Measurements from ENCODE around the gene C4orf50. TPM values are rescaled to one million over a fixed set of nuclear protein-coding genes. Genes with fewer than 3 reads are reported as not detected.

The C4orf50 gene
- under 1 TPM; 0.19 to 0.43 TPM for total RNA-seq

DNA sequence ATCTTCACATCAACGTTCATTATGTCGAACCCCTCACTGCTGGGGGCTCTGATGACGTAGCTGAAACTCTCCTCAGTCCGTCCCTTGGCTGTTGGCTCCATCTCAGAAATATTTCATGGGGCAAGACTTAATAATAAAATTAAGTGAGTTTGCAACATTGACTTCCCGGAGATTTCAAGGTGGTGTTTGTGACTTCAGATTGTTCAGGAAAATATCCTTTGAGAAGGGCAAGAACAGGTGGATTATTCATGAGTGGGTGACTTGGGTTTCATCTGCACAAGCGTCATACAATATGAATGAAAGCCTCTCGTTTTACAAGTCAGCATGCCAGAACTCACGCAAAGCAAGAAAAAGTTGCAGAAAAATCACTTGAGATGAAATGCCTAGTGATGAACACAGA is at the start of gene C4orf50:
TSS of gene C4orf50 (minus strand) at position 101 of the 400 bp plus-strand sequence.
- Mint-ChIP-seq H3K27ac (no peak within 1 kb of the TSS), H3K27me3 (no peaks in the 10 kb centered on the region), H3K36me3 (no peaks in the 10 kb centered on the region), H3K9me3 (no peaks in the 10 kb centered on the region), H3K4me1 (no peaks in the 10 kb centered on the region), H3K4me3 (no peak within 1 kb of the TSS)
- no peak for ATAC-seq (ENCODE audit: low read depth)
- no peak for DNase-seq
- POLR2A ChIA-PET: no interaction called here

DNA sequence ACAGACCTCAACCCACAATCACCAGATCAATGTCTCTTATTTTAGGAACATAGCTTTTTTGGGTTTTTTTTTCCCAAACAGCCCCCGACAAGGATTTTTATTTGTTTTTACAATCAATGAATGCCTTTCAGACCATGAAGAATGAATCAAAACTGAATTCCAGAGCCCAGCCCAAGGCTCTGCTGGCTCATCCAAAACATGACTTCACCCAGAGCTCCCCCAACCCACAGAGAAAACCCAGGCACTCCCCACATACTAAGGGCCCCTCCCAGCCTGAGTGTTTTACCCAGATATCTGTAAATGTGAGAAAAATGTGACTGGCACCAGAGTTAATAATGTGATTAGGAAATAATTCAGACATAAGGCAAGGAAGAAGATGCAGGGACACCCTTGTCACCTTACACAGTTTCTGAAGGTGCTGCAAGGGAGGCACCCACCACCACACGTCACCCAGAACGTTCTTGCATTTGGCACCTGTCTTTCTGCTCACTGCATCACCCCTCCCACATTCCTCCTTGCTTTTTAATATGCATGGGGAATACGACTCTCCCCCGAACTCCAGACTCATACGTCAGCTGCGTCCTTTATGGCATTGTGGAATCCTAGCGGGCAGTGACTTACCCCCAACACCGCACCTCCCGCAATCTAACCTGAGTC is 47.8 kb upstream of the C4orf50 start:
- no peak for ATAC-seq (ENCODE audit: low read depth)
- POLR2A ChIA-PET: no interaction called here
- H3K9me3 Mint-ChIP-seq: no peaks in the 10 kb centered on the region

DNA sequence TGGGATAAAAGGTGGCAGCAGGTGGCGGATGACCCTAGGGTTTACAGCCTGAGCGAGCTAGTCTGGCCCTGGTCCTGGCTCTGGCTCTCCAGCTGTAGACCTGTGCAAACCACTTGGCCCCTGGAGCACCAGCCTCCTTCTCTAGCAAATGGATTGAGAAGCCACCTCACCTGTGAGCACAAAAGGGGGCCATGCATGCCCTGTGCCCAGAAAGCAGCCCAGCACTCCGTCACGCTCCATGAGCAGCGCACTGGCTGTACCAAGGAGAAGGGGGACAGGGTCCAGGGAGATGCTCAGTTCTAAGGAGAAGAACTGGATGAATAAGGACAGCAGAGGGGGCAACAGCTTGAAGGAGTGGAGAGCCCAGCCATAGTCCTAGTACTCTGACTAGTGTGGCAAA is 46.9 kb upstream of the C4orf50 start:
- DNase-seq (no peak), ATAC-seq (ENCODE audit: low read depth) (no peak)
- peaks cover 4% of the 10 kb centered on the region for H3K27me3 Mint-ChIP-seq
- no peak overlapping the region for H3K27ac Mint-ChIP-seq
- H3K4me1 Mint-ChIP-seq: no peaks in the 10 kb centered on the region
- peaks cover 2% of the 10 kb centered on the region for H3K36me3 Mint-ChIP-seq
- no peak overlapping the region for H3K4me3 Mint-ChIP-seq
- H3K9me3 Mint-ChIP-seq: peaks cover 3% of the 10 kb centered on the region
- POLR2A ChIA-PET: no interaction called here

More for the DNA sequence above, 47.8 kb upstream of the C4orf50 start:
- Mint-ChIP-seq H3K4me3 (no peak overlapping the region), H3K27ac (no peak overlapping the region), H3K36me3 (no peaks in the 10 kb centered on the region), H3K4me1 (no peaks in the 10 kb centered on the region), H3K27me3 (peaks cover 4% of the 10 kb centered on the region)
- DNase-seq: no peak

DNA sequence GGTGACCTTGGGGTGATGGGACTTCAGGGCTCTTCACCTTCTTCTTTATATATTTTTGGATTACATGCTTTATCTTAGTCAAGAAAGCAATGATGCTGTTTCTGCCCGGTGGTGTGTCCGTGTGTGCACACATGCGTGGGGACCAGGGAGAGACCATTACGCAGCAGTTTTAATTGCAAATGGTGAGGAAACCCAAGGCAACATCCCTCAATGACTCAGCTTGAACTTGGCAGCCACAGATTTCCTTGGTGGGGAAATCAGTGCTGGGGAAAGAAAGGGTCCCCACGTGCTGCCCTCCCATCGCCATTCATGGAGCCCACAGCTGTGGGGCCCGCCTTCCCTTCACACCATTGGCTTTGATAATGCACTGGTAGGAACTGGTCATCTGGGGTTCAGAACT is 46.2 kb upstream of the C4orf50 start:
- H3K9me3 Mint-ChIP-seq: peaks cover 3% of the 10 kb centered on the region
- H3K27me3 Mint-ChIP-seq: peaks cover 4% of the 10 kb centered on the region
- no peak for ATAC-seq (ENCODE audit: low read depth)
- H3K4me1 Mint-ChIP-seq: no peaks in the 10 kb centered on the region
- H3K36me3 Mint-ChIP-seq: peaks cover 2% of the 10 kb centered on the region
- no peak overlapping the region for H3K4me3 Mint-ChIP-seq
- no peak for DNase-seq
- POLR2A ChIA-PET: no interaction called here
- H3K27ac Mint-ChIP-seq: no peak overlapping the region

DNA sequence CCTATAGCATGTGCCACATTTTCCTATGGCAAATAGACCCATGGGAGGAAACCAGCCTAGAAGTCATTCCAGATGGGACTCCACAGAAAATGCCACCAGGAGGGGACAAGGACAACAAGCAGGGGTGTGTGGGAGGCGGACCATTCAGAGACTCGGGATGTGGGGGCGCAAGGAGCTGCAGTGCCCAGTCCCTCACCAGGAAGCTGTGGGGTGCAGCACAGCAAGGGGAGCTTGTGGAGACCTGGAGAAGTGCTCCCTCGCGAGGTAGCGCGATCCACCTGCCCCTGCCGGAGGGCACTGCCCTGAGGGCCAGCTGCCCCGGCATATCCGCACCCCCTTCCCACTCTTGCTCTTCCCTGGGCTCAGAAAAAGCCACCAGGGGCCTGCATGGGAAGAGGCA is 45.5 kb upstream of the C4orf50 start:
- POLR2A ChIA-PET: no interaction called here
- Mint-ChIP-seq H3K27ac (no peak overlapping the region), H3K9me3 (peaks cover 5% of the 10 kb centered on the region), H3K4me3 (no peak overlapping the region), H3K4me1 (no peaks in the 10 kb centered on the region), H3K27me3 (peaks cover 4% of the 10 kb centered on the region), H3K36me3 (peaks cover 2% of the 10 kb centered on the region)
- ATAC-seq (ENCODE audit: low read depth) (no peak), DNase-seq (no peak)

DNA sequence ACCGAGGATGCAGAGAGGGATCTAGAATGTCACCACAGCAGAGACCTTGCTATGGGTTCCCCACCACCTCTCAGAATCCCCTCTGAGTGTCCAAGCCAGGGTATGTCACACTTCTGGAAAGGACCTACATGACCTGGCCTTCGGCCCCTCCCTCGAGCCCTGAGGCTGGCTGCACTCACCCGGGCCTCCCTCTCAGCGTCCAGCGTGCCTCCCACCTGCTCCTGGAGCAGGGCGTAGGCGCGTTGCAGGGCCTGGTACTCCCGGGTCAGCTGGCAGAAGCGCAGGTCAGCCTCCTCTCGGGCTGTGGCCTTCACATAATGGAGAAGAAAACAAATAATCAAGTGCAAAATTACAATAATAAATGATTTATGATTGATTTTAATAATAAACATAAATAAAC is 43.9 kb upstream of the C4orf50 start:
- Mint-ChIP-seq H3K36me3 (peaks cover 5% of the 10 kb centered on the region), H3K9me3 (peaks cover 8% of the 10 kb centered on the region), H3K4me3 (no peak overlapping the region), H3K27me3 (no peaks in the 10 kb centered on the region), H3K4me1 (no peaks in the 10 kb centered on the region), H3K27ac (no peak overlapping the region)
- ATAC-seq (ENCODE audit: low read depth): no peak
- POLR2A ChIA-PET: no interaction called here
- no peak for DNase-seq

DNA sequence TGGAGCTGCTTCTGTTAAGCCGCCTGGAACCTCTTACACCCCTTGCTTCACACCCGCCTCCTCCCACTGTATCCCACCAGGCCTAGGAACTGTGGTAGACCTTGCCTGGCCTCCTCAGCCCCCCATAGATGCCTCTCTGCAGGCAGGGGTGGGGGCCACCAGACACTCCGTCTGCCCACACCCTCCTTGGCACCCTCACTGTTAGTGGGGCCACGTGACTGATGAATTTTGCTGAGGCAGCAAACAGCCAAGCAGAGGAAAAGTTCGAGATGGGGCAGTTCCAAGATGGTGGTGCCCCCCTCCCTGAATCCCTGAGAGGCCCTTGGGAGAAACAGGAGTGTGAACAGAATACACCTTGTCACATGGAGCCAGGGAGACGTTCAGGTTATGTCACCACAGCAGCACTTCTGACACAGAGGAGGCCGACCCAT is 41.2 kb upstream of the C4orf50 start:
- no peak overlapping the region for H3K4me3 Mint-ChIP-seq
- peaks cover 9% of the 10 kb centered on the region for H3K36me3 Mint-ChIP-seq
- H3K9me3 Mint-ChIP-seq: peaks cover 11% of the 10 kb centered on the region
- DNase-seq (no peak), ATAC-seq (ENCODE audit: low read depth) (no peak)
- H3K4me1 Mint-ChIP-seq: no peaks in the 10 kb centered on the region
- POLR2A ChIA-PET: no interaction called here
- no peaks in the 10 kb centered on the region for H3K27me3 Mint-ChIP-seq
- no peak overlapping the region for H3K27ac Mint-ChIP-seq

DNA sequence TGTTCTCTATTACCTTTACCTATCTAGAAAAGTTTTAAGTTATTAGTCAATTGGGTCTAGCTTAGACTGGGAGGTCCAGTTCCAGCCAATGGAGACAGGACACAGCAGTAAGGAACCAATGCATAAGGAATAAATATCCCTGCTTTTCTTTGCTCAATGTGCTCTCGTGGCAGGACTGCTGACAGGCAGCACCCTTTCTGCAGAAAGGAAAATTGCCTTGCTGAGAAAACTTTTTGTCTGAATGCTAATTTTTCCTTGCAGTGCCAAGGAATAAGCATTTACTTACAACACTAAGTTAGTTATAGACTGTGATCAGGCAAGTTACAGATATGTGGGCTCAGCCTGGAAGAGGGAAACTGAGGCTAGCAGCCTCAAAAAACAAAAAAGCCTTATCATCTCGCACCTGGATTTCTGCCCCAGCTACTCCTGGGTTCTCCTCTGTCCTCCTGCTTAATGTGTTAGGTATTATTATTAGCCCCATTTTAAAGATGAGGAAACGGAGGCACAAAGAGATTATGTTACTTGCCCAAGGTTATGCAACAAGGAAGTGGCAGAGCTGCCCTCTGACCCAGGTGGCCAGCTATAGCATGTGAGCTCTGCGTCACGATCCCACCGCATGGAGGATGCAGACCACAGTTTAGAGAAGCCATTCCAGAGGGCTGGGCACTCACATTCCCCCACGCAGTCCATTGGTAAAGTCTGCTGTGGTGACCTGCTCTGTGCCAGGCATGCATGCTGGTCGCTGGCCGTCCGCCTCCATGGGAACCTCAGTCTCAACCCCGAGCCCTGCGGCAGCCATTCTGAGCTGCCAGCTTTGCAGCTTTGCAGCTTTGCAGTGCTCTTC is 40.5 kb upstream of the C4orf50 start:
- no peak overlapping the region for H3K27ac Mint-ChIP-seq
- POLR2A ChIA-PET: no interaction called here
- no peaks in the 10 kb centered on the region for H3K27me3 Mint-ChIP-seq
- peaks cover 9% of the 10 kb centered on the region for H3K36me3 Mint-ChIP-seq
- peaks cover 11% of the 10 kb centered on the region for H3K9me3 Mint-ChIP-seq
- ATAC-seq (ENCODE audit: low read depth) (no peak), DNase-seq (no peak)
- H3K4me1 Mint-ChIP-seq: no peaks in the 10 kb centered on the region
- no peak overlapping the region for H3K4me3 Mint-ChIP-seq

DNA sequence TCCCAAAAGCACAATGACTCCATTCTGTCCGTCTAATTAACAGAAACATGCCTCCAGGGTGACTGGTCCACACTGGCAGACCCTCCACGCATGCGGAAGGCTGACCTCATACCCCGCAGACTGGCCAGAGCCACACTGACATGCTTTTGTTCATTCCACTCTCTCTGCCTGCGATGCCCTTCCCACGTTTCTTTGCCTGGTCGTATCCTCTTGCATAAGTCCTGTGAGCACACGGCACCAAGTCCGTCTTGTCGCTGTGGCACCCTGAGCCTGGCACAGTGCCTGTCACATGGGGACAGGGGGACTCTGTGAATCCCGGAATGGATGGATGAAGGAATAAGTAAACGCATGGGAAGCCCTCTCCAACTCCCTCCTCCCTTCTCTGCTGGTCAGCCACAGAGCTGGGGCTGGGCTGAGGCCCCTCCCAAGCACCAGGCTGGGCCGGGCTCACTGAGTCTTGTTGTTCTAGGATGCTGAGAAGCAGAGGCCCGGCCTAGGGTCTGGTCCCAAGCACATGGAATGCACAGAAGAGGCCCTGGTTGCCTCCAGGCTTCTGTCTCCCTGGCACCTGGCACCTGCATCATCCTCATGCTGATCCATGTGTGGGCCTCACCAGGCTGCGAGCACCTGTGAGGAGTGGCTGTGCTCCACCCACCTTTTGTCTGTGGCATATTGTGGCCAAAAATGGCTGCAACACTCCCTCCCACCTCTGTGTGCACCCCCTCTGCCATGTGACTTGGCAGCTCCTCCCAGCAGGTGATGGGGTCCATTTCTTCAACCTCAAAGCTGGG is 38.9 kb upstream of the C4orf50 start:
- no peaks in the 10 kb centered on the region for H3K27me3 Mint-ChIP-seq
- H3K27ac Mint-ChIP-seq: no peak overlapping the region
- peaks cover 11% of the 10 kb centered on the region for H3K9me3 Mint-ChIP-seq
- H3K4me1 Mint-ChIP-seq: no peaks in the 10 kb centered on the region
- peaks cover 9% of the 10 kb centered on the region for H3K36me3 Mint-ChIP-seq
- POLR2A ChIA-PET: no interaction called here
- ATAC-seq (ENCODE audit: low read depth) (no peak), DNase-seq (no peak)
- H3K4me3 Mint-ChIP-seq: no peak overlapping the region

DNA sequence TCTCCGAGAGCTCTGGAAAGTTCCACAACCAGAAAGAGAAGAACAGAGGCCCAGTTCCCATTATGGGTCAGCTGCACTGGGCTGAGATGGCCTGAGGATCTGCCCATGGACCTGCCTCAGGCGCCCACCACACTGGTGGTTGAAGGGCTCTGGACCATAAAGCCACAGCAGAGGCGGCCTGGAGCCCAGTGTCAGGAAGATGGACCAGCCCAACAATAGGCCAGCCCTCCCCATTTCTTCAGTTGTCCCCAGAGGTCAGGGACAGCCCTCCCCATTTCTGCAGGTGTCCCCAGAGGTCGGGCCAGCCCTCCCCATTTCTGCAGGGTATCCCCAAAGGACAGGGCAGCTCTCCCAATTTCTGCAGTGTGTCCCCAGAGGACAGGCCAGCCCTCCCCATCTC is 37.2 kb upstream of the C4orf50 start:
- DNase-seq: no peak
- Mint-ChIP-seq H3K4me1 (no peaks in the 10 kb centered on the region), H3K9me3 (peaks cover 11% of the 10 kb centered on the region), H3K36me3 (peaks cover 7% of the 10 kb centered on the region), H3K4me3 (no peak overlapping the region), H3K27ac (no peak overlapping the region), H3K27me3 (no peaks in the 10 kb centered on the region)
- POLR2A ChIA-PET: no interaction called here
- ATAC-seq (ENCODE audit: low read depth): no peak

DNA sequence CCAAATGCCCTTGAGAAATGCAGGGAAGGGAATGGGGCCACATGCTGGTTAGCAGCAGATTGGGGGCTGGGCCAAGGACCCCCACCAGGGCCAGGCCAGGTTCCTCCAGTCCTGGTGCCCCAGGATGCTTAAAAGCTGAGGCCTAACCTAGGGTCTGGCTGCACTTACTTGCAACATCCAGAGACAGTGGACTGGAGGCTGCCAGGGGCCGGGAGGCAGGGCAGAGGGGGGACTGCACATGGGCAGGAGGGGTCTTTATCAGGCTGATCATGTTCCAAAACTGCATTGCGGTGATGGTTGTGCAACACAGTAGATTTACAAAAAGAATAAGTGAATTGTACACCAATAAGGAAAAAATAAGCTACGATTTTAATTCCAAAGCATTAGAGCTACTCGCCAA is 36.8 kb upstream of the C4orf50 start:
- Mint-ChIP-seq H3K27me3 (no peaks in the 10 kb centered on the region), H3K4me1 (no peaks in the 10 kb centered on the region), H3K4me3 (no peak overlapping the region), H3K27ac (no peak overlapping the region), H3K36me3 (peaks cover 7% of the 10 kb centered on the region), H3K9me3 (peaks cover 8% of the 10 kb centered on the region)
- no peak for ATAC-seq (ENCODE audit: low read depth)
- POLR2A ChIA-PET: no interaction called here
- no peak for DNase-seq

DNA sequence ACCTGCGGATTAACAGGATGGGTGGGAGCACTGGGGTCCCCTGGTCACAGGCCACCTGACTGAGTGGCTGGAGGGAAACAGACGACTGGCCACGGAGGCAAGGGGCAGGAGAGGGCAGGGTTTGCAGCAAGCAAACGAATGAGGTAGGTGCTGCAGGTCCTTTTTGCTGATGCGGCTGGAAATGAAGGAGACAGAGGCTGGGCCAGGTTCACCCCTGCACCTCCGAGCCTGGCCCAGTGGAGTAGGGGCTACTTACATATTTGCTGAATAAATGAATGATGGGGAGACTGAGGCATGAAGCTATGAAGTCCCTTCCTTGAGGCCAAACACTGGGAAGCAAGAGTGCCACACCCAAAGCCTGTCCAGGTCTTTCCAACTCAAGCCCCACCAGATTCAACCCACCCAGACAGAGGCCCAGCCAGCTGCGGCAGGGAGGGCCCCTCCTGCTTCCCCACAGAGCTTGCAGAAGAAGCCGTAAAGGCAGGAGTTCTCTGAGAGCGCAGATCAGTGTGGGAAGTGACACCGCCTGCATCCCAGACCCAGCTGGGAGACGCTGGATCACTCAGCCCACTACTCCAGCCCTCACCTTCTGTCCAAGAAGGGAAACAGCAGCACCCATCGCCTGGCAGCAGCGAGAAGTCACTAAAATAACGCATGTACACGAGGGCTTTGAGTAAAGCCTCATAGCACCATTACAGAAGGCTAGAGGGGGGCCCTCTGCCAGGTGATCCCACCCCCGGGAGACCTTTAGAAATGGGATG is 36.1 kb upstream of the C4orf50 start:
- Mint-ChIP-seq H3K4me3 (no peak overlapping the region), H3K27ac (no peak overlapping the region), H3K36me3 (peaks cover 7% of the 10 kb centered on the region), H3K9me3 (peaks cover 8% of the 10 kb centered on the region), H3K4me1 (no peaks in the 10 kb centered on the region), H3K27me3 (no peaks in the 10 kb centered on the region)
- POLR2A ChIA-PET: no interaction called here
- DNase-seq: no peak
- no peak for ATAC-seq (ENCODE audit: low read depth)

DNA sequence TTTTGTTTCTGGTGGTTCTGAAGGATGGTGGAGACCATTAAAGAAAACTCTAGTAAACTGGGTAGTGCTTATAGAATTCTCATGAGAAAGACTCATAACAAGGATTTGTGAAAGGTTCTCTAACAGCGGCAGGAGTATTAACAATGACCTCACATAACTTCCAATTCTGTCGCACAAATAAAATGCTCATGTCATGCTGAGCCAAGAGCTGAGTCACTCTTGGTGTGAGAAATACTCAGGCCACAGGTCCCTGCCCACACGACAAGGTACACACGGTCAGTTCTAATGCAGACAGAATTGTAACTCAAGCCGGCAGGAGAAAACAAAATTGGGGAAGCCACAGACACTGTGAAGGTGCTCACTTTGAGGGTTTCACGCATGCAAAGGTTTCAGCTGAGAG is 34.4 kb upstream of the C4orf50 start:
- H3K9me3 Mint-ChIP-seq: peaks cover 3% of the 10 kb centered on the region
- no peak for ATAC-seq (ENCODE audit: low read depth)
- no peak overlapping the region for H3K4me3 Mint-ChIP-seq
- H3K4me1 Mint-ChIP-seq: no peaks in the 10 kb centered on the region
- no peak overlapping the region for H3K27ac Mint-ChIP-seq
- peaks cover 4% of the 10 kb centered on the region for H3K36me3 Mint-ChIP-seq
- POLR2A ChIA-PET: no interaction called here
- H3K27me3 Mint-ChIP-seq: no peaks in the 10 kb centered on the region
- DNase-seq: no peak
